ENCODE data around the gene FMN1.

The FMN1 gene

DNA sequence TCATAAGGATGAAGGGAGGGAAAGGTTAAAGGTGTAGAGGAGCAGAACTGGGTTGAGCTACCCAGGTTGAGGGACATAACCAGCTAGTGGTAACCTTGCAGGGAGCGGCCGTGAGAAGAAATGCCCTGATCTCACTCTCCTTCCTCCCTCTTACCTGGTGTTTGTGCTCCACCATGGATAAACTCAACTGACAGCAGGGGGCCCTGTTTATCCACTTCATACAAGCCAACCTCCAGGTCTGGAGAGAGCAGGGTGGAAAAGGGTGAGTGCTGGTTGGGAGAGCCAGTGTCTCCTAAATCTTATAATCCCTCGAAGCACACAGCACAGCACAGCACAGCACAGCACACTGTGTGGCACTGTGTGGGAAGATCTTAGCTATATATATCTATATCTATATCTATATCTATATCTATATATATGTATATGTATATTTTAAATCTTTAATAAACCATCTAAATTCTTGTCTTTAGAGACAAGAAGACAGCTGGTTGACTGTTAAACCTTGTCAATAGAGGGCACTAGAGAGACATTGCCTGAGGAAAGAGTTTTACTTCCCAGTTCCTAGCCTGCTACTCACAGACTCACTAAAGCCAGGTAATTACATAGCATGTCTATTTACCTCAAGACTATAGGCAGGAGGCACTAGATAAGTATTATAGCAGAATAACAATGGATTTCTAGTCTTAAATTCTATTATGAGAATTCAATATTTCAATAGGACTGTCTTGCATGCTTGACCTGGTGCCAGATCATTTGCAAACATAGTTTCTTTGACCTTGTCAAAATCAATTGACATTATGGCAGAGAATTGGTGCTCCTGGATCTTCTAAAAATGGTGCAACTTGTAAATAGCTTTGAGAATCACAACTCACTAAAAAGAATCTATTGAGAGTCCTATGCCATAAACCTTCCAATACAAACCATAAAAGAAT, 21.7 kb upstream of the FMN1 start:
- H3K27ac ChIP-seq (ENCODE audit: low read depth, low read length): no peak overlapping the region
- no peak overlapping the region for H3K4me3 ChIP-seq (ENCODE audit: low read depth, low read length)
- H3K36me3 ChIP-seq (ENCODE audit: control insufficient read depth, insufficient read depth, low read length): no peaks in the 10 kb centered on the region
- no peaks in the 10 kb centered on the region for H3K4me1 ChIP-seq (ENCODE audit: control insufficient read depth, insufficient read depth, low read length)
- H3K27me3 ChIP-seq (ENCODE audit: control insufficient read depth, insufficient read depth, low read length): no peaks in the 10 kb centered on the region; the same call in 1 of the 2 replicates
- no peaks in the 10 kb centered on the region for H3K9me3 ChIP-seq (ENCODE audit: control insufficient read depth, insufficient read depth, low read length)
- no peak overlapping the region for H3K9ac ChIP-seq (ENCODE audit: low read depth, low read length)

DNA sequence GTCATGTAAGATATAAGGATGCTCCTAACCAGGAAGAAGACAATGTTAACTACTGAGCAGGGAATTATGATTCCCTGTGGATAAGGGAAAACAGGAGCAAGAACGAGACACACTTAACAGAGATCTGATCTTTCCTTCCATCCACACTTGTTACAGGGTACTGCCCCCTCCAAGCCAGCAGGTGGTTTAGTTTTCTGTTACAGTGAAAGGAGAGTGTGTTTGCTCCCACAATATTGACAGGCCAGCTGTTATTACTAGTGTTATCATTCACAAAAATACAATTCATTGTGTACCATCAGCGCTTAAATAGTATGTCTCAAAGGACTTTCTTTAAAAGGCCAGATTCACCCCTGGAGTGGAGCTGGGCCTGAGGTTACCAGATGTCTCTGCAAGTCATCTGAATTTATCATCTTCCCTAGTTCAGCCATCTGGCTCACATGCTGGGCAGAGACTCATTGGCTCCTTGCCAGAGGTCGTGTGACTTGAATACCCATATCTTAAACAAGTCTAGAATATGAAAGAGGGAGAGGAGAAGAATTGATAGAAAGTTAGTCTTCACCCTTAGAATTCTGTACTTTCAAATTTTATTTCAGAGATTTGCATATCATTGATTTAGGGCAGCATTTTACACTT, 16.8 kb upstream of the FMN1 start:
- H3K9ac ChIP-seq (ENCODE audit: low read depth, low read length): no peak overlapping the region
- H3K4me3 ChIP-seq (ENCODE audit: low read depth, low read length): no peak overlapping the region
- no peaks in the 10 kb centered on the region; the same call in 1 of the 2 replicates for H3K27me3 ChIP-seq (ENCODE audit: control insufficient read depth, insufficient read depth, low read length)
- no peak overlapping the region for H3K27ac ChIP-seq (ENCODE audit: low read depth, low read length)
- no peaks in the 10 kb centered on the region for H3K9me3 ChIP-seq (ENCODE audit: control insufficient read depth, insufficient read depth, low read length)
- H3K36me3 ChIP-seq (ENCODE audit: control insufficient read depth, insufficient read depth, low read length): no peaks in the 10 kb centered on the region
- no peaks in the 10 kb centered on the region for H3K4me1 ChIP-seq (ENCODE audit: control insufficient read depth, insufficient read depth, low read length)

DNA sequence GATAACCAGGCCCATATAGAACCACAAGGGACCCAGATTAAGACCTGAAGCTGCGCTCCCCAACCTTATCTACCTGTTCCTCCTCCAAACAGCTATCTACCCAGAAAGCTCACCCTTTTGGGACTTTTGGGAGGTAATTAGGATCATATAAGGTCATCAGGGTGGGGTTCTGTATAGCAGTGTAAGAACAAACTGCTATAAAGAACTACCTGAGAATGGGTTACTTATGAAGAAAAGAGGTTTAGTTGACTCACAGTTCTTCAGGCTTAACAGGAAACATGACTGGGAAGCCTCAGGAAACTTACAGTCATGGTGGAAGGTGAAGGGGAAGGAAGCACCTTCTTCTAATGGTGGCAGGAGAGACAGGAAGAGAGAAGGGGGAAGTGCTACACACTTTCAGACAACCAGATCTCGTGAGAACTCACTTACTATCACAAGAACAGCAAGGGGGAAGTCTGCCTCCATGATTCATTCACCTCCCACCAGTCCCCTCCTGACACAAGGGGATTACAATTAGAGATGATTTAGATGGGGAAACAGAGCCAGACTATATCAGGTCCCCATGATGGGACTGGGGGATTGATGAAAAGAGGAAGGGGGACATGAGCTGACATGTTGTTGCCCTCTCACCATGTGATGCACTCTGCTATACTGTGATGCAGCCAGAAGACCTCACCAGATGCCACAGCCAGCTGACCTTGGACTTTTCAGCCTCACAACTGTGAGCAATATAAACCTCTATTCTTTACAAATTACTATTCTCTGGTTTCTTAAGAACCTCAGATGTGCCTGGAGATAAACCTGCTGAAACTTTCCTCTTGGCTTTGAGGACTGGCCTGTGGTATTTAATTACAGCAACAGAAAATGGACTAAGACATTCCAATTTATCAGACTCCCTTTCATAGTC, 15.3 kb upstream of the FMN1 start:
- Histone ChIP-seq H3K4me3 (ENCODE audit: low read depth, low read length) (no peak overlapping the region), H3K4me1 (ENCODE audit: control insufficient read depth, insufficient read depth, low read length) (no peaks in the 10 kb centered on the region)

GRCh38 chr15:33207646-33208045, 13.1 kb upstream of the FMN1 start:
- no peaks in the 10 kb centered on the region for H3K4me1 ChIP-seq (ENCODE audit: control insufficient read depth, insufficient read depth, low read length)
- no peaks in the 10 kb centered on the region for H3K27me3 ChIP-seq (ENCODE audit: control insufficient read depth, insufficient read depth, low read length)
- H3K4me3 ChIP-seq (ENCODE audit: low read depth, low read length): no peak overlapping the region
- H3K9ac ChIP-seq (ENCODE audit: low read depth, low read length): no peak overlapping the region
- H3K9me3 ChIP-seq (ENCODE audit: control insufficient read depth, insufficient read depth, low read length): no peaks in the 10 kb centered on the region
- H3K36me3 ChIP-seq (ENCODE audit: control insufficient read depth, insufficient read depth, low read length): no peaks in the 10 kb centered on the region
- H3K27ac ChIP-seq (ENCODE audit: low read depth, low read length): no peak overlapping the region

More for the DNA sequence above, 15.3 kb upstream of the FMN1 start:
- Histone ChIP-seq H3K27me3 (ENCODE audit: control insufficient read depth, insufficient read depth, low read length) (no peaks in the 10 kb centered on the region), H3K9me3 (ENCODE audit: control insufficient read depth, insufficient read depth, low read length) (no peaks in the 10 kb centered on the region), H3K27ac (ENCODE audit: low read depth, low read length) (no peak overlapping the region), H3K36me3 (ENCODE audit: control insufficient read depth, insufficient read depth, low read length) (no peaks in the 10 kb centered on the region), H3K9ac (ENCODE audit: low read depth, low read length) (no peak overlapping the region)

DNA sequence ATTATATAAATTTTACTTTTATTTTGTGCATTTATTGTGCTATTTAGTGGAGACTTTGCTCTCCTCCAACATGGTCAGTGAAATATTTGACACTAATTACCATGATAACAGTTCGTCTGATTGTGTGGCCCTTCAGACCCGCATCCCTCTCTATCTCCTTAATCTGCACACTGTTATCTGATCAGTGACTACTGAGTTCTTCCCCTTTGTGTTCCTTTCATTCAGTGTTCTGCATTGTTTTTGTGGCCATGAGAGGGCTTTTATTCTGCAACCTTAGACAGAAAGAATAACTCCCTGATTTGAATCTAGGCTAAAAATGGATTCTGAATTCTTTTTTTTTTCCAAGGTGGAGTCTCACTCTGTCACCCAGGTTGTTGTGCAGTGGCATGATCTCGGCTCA, 11.9 kb upstream of the FMN1 start:
- Histone ChIP-seq H3K9ac (ENCODE audit: low read depth, low read length) (no peak overlapping the region), H3K36me3 (ENCODE audit: control insufficient read depth, insufficient read depth, low read length) (no peaks in the 10 kb centered on the region), H3K27ac (ENCODE audit: low read depth, low read length) (no peak overlapping the region), H3K4me1 (ENCODE audit: control insufficient read depth, insufficient read depth, low read length) (peaks cover 10% of the 10 kb centered on the region), H3K9me3 (ENCODE audit: control insufficient read depth, insufficient read depth, low read length) (no peaks in the 10 kb centered on the region), H3K27me3 (ENCODE audit: control insufficient read depth, insufficient read depth, low read length) (no peaks in the 10 kb centered on the region), H3K4me3 (ENCODE audit: low read depth, low read length) (no peak overlapping the region)

GRCh38 chr15:33204926-33205325, 10.4 kb upstream of the FMN1 start:
- no peaks in the 10 kb centered on the region for H3K36me3 ChIP-seq (ENCODE audit: control insufficient read depth, insufficient read depth, low read length)
- H3K27ac ChIP-seq (ENCODE audit: low read depth, low read length): no peak overlapping the region
- no peak overlapping the region for H3K4me3 ChIP-seq (ENCODE audit: low read depth, low read length)
- H3K9me3 ChIP-seq (ENCODE audit: control insufficient read depth, insufficient read depth, low read length): no peaks in the 10 kb centered on the region
- H3K9ac ChIP-seq (ENCODE audit: low read depth, low read length): no peak overlapping the region
- H3K4me1 ChIP-seq (ENCODE audit: control insufficient read depth, insufficient read depth, low read length): peaks cover 23% of the 10 kb centered on the region
- no peaks in the 10 kb centered on the region for H3K27me3 ChIP-seq (ENCODE audit: control insufficient read depth, insufficient read depth, low read length)

- Histone ChIP-seq H3K4me1 (ENCODE audit: control insufficient read depth, insufficient read depth, low read length) (peaks cover 23% of the 10 kb centered on the region), H3K27me3 (ENCODE audit: control insufficient read depth, insufficient read depth, low read length) (no peaks in the 10 kb centered on the region), H3K4me3 (ENCODE audit: low read depth, low read length) (no peak overlapping the region), H3K36me3 (ENCODE audit: control insufficient read depth, insufficient read depth, low read length) (no peaks in the 10 kb centered on the region), H3K9ac (ENCODE audit: low read depth, low read length) (no peak overlapping the region), H3K9me3 (ENCODE audit: control insufficient read depth, insufficient read depth, low read length) (no peaks in the 10 kb centered on the region), H3K27ac (ENCODE audit: low read depth, low read length) (no peak overlapping the region)
Measured at GRCh38 chr15:33204087-33204486, 9.6 kb upstream of the FMN1 start.

- Histone ChIP-seq H3K9ac (ENCODE audit: low read depth, low read length) (peak overlapping the region; percentile 17; the same call in 1 of the 2 replicates), H3K4me1 (ENCODE audit: control insufficient read depth, insufficient read depth, low read length) (peaks cover 23% of the 10 kb centered on the region), H3K27me3 (ENCODE audit: control insufficient read depth, insufficient read depth, low read length) (no peaks in the 10 kb centered on the region), H3K27ac (ENCODE audit: low read depth, low read length) (peak overlapping the region; percentile 68), H3K9me3 (ENCODE audit: control insufficient read depth, insufficient read depth, low read length) (no peaks in the 10 kb centered on the region), H3K36me3 (ENCODE audit: control insufficient read depth, insufficient read depth, low read length) (no peaks in the 10 kb centered on the region), H3K4me3 (ENCODE audit: low read depth, low read length) (no peak overlapping the region)
Measured at GRCh38 chr15:33201491-33202231, 7.1 kb upstream of the FMN1 start.

DNA sequence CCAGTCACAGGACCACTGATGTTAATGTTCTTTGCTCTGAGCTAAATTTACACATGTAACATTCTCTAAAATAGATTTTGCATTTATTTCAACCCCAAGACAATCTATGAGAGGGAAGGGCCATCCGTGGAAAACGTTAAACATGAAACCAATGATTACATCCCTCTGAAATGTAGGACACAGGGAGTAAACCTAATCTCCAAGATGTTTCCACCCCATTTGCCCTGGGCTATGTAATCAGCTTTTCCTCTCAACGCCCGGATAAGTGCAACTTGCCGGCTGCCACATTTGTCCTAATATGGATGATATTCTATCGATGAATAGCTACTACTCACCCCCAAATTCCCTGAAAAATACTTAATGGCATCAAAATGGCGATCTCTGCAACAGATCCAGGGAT, 6.4 kb upstream of the FMN1 start:
- Histone ChIP-seq H3K27ac (ENCODE audit: low read depth, low read length) (peak overlapping the region; percentile 54), H3K36me3 (ENCODE audit: control insufficient read depth, insufficient read depth, low read length) (no peaks in the 10 kb centered on the region), H3K9ac (ENCODE audit: low read depth, low read length) (no peak overlapping the region), H3K27me3 (ENCODE audit: control insufficient read depth, insufficient read depth, low read length) (no peaks in the 10 kb centered on the region), H3K4me3 (ENCODE audit: low read depth, low read length) (no peak overlapping the region), H3K9me3 (ENCODE audit: control insufficient read depth, insufficient read depth, low read length) (no peaks in the 10 kb centered on the region), H3K4me1 (ENCODE audit: control insufficient read depth, insufficient read depth, low read length) (peaks cover 23% of the 10 kb centered on the region)

GRCh38 chr15:33200444-33200843, 5.9 kb upstream of the FMN1 start:
- no peaks in the 10 kb centered on the region for H3K36me3 ChIP-seq (ENCODE audit: control insufficient read depth, insufficient read depth, low read length)

More at GRCh38 chr15:33200444-33200843, 5.9 kb upstream of the FMN1 start:
- Histone ChIP-seq H3K4me1 (ENCODE audit: control insufficient read depth, insufficient read depth, low read length) (peaks cover 23% of the 10 kb centered on the region), H3K9ac (ENCODE audit: low read depth, low read length) (no peak overlapping the region), H3K27me3 (ENCODE audit: control insufficient read depth, insufficient read depth, low read length) (no peaks in the 10 kb centered on the region), H3K27ac (ENCODE audit: low read depth, low read length) (peak overlapping the region; percentile 54), H3K4me3 (ENCODE audit: low read depth, low read length) (no peak overlapping the region), H3K9me3 (ENCODE audit: control insufficient read depth, insufficient read depth, low read length) (no peaks in the 10 kb centered on the region)

Data from HUES48 (cell line).